Activated naive CD8-positive, alpha-beta T cell treated with anti-CD3 and anti-CD28 coated beads, Interleukin-2, amount 50 U/mL, for 16 hours (primary cell): Measurements from ENCODE around the gene CMPK2.

Source experiments
- DNase-seq: peaks from one replicate; pipeline ENCODE4 v3.0.0-alpha.2; 2020; ENCODE audit warnings: low read depth, low spot score

CMPK2 gene

DNA sequence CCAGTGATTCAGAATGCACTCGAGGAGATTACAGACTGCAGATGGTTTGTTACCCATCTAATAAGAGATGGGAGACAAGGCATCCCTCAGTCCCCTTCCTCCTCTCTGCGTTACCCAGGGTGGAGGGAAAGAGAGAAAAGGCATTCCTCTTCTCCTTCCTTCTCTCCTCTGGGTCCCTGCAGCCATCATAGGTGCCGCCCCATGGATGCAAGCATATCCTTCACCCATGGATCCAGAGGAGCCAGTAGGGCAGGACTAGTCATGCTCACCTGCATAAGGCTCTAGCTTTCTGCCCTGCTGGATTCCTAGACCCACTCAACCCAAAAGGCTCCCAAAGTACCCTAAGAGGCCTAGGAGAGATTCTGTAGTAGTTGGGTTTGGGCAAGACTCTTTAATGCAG lies 20.4 kb downstream of the CMPK2 start:
- DNase-seq: no peak

DNA sequence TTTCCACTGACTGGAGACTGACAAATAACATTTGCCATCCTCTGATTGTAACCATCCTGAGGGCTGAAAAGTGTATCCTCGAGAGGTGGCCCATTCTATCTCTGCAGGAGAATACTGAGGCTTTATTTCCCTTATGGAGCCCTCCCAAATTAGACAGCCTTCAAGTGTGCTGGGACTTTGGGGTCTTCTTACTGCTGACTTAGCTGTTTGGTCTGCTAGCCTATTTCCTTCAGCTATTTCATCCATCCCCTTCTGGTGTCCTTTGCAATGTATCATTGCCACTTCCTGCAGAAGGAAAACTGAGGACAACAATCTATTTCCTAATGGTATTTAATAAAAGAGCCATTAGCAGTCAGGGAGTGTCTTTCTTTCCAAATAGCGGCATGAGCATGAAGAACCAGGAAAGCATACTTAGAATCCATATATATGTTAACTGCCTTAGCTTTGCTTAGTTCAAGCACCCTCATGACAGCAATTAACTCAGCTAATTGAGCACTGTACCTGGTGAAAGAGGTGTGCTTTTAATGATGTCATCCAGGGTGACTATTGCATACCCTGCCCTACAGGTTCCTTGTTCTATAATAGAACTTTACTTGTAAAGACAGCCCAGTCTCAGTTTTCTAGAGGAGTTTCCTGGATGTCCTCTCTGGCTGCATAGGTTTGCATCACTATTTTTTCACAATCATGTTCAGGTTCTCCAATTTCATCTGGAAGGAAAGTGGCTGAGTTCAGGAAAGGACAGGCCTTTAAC lies 24.0 kb downstream of the CMPK2 start:
- no peak for DNase-seq

DNA sequence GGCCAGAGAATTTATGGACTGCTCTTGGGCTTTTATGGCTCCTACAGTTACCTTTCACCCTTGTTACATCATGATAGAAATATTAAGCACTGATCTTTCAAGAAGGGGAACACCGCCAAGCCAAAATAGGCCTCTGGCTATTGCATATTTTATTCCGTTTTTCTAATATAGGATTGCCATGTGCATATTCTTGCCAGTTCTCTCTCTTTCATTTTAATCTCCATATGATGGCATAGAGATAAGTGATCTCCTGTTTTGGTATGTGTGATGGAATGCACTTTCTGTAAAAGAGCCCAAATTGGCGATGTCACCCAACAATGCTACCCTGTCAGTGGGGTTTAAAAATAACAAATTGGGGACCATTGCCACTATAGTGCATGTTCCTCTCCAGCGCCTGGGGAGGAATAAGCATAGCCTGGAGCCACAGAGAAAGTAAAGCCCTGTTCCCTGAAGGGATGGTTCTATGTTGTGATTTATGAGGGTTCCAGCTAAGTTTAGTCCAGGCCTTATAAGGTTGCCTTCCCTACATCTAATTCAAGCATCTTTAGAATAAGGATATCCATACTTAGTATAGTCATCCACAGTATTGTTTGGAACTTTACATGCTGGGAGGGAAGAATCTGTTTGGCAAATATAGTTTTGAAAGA lies 26.9 kb downstream of the CMPK2 start:
- DNase-seq: no peak

DNA sequence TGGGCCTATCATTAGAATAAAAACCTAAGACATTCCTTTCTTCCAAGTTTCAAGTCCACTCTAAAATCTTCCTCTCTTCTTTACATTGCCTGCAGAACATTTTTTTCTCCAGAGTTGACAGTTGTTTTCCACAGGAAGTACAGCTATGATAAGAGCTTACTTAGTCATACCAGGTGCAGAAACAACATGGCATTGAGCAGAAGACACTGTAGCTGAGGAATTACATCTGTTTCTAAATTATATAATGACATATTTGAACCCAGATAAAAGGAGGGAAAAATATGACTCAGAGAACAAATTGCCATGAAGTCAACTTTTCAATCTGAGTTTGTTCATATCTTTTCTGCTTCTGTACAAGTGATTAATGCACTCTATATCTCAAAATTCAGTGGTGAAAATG lies 30.2 kb downstream of the CMPK2 start:
- no peak for DNase-seq

DNA sequence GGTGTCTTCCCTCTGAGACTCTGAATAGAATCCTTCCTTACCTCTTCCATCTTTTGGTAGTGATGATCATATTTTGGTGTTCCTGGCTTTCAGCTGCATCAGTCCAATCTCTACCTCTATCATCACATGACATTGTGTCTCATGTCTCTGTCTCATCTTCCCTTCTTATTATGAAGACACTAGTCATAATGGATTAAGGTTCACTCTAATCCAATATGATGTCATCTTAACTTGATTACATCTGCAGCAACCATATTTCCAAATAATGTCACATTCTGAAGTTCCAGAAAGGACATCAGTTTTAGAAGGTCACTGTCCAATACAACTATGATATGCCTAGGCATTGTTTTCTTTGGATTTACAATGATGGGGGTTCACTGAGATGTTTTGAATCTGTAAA lies 31.5 kb downstream of the CMPK2 start:
- DNase-seq: no peak

GRCh38 chr2:6833300-6833604 lies 32.5 kb downstream of the CMPK2 start:
- no peak for DNase-seq

DNA sequence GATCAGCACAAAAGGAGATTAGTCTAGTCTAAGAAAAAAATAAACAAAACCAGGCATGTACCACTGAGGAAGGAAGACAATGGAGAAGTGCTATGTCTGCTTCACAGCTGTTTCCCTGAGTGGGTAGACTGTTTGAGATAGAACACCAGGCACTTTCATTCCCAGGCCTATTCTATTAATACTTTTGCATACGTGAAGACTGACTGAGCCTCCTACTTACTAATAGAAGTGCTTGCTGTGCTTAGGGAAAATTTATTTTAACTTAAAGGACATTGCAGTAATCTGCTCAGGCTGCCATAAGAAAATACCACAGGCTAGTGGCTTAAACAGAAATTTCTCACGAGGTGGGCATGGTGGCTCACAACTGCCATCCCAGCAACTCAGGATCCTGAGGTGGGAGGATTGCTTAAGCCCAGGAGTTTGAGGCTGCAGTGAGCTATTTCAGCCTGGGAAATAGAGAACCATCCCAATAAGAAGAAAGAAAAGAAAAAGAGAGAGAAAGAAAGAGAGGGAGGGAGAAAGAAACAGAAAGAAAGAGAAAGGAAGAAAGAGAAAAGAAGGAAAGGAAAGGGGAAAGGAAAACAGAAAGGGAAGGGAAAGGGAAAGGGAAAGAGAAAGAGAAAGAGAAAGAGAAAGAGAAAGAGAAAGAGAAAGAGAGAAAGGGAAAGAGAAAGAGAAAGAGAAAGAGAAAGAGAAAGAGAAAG lies 33.0 kb downstream of the CMPK2 start:
- no peak for DNase-seq

- no peak for DNase-seq
Measured at GRCh38 chr2:6831229-6831628, 34.5 kb downstream of the CMPK2 start.

DNA sequence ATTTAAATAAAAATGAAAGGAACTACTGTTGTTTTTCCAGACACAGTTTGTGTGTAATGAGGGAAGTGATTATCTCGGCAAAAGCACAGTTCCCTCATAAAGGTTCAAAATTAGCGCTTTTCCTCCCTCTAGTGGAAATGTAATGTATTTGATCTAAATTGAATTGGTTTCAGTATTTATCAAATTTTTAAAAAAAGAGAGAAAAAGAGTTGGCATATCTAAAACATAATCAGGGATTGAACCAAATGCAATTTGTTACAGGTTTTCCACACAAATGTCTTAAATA lies 37.5 kb downstream of the CMPK2 start:
- no peak for DNase-seq

DNA sequence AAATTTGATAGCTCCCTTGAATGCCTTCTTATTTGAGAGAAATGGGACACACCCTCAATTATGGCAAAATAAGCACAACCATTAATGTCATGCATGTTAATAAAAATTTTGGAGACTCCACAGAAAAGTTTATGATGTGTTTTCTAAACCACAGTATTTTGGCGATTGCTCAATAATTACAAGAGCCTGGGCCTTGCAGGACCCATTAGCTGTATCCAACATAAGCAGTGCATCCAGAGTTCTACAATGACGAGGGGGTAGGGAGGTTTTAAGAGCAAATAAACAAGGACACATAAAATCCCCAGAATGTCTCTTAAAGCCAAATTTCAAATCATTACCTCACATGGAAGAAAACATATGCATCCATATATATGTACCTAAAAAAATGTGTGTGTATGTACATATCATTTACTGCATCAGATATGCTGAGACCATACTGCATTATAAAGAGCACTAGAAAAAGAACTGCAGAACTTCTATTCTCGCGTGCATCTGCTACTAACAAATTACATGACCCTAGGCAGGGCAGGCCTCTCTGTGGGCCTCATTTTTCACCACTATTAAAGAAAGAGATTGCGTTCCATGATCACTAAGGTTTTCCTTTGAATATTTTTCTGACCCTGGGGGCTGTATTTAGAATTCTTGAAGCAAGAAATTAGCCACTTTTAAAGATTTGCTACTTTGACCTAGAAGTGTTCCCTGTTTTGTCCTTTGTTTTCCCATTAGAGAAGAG lies 38.0 kb downstream of the CMPK2 start:
- DNase-seq: no peak

DNA sequence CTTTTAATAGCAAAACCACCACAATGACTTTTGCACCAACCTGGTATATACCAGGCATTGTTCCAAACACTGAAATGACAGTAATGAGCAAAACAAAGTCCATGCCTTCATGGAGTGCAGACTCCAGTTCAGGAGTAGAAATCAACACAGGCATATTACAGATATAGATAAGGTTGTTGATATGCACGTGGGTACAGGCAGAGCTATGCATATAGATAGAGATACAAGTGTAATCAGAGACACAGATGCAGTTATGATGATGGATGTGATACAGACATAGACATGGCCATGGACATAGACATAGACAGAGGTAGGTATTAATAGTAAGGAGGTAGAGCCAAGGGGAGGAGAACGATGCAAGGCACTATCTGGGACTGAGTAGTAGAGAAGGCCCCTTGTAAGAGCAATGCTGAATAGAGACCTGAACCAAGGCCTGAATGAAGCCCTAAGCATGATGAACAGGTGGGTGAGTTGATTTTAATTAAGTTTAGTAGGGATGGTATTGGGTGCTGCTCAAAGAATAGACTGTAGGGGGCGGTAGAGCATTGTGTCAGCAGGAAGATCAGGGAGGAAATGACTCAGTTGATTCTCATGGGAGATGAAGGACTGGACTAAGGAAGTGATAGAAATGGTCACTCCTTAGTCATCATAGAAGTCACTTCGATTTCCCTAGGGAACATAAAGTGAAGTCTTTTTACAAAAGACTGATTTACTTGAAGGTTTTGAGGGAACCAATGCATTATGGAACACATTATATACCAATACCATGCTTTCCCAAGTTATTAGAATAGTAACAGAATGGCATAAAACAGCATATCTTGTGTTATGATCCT lies 39.4 kb downstream of the CMPK2 start:
- peak; percentile 27 for DNase-seq

DNA sequence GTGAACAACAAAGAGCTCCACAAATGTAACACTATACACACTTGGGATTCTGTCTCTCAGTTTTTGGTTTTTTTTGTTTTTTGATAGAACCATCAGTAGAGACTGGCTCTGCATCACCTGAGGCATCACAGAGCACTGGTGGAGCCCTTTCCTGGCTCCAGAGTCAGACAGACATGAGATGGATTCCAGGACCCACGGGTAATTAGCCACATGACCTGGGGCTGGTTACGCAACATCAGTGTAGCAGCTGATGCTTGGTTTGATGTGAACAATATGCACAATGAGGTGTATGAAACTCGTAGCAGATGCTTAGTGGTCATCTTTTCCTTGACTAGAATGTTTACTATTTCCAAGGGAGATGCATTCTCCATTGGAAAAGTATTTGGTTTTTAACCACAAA lies 40.7 kb downstream of the CMPK2 start:
- DNase-seq: no peak

- no peak for DNase-seq
Measured at GRCh38 chr2:6823111-6823510, 42.6 kb downstream of the CMPK2 start.

GRCh38 chr2:6822406-6822805 lies 43.3 kb downstream of the CMPK2 start:
- DNase-seq: no peak

DNA sequence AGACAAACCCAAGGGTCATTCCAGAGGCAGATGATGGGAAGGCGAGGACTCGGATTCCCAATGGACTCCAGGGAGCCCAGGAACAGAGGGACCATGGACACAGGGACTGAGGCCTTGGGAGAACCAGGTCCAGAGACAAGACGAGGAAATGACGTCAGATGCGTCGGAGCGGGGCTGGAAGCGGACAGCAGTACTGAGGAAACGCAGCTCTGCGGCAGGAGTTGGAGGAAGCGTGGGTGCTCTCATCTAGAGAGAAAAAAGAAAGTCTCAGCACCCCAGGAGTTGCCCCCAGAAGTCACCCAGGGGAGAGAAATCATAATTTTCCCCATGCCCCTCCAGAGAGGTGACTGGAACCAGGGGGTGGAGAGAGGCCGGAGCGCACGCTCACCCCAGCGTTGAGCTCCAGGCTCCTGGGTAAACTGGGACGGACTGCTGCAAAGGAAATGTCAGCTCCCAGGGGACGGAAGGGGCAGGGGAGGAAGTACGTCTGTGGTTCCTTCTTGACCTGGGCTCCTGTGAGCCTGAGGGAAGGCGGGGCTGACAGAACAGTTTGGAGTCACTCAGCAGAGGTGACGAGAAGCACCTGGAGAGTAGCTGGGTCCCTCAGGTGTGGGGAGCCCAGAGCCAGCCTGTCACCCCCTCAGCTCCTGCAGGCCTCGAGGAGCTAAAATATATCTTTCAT lies 44.7 kb downstream of the CMPK2 start:
- no peak for DNase-seq

DNA sequence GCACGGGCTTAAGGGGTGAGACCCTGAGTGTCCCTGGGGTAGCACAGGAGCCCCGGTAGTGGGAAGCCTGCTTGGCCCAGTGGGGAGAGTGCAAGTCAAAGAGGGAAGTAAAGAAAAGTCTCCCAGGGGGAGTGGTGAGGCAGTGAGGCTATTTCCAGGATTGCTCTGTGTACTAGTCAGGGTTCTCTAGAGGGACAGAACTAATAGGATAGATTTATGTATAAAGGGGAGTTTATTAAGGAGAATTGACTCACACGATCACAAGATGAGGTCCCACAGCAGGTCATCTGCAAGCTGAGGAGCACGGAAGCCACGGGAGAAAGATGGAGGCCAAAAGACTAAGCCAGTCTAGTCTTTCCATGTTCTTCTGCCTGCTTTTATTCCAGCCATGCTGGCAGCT lies 45.5 kb downstream of the CMPK2 start:
- no peak for DNase-seq

GRCh38 chr2:6819668-6820067 lies 46.0 kb downstream of the CMPK2 start:
- no peak for DNase-seq

DNA sequence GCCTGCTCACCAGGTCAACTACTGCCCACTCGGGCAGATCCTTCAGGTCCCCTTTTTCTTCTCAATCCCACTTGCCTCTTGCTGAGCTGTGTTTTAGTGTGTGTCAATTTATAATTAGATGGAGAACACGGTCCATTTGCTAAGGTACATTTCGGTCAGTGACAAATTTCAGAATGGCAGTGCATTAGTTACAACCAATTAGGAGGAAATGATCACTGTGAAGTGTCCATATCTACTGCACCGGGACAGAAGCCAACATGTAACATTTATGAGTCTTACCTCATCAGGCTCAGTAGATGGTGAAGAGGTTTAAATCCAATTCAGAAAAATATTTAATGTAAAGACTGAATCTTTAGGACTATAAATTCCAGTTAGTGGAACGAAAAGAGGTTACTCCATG lies 47.7 kb downstream of the CMPK2 start:
- no peak for DNase-seq

DNA sequence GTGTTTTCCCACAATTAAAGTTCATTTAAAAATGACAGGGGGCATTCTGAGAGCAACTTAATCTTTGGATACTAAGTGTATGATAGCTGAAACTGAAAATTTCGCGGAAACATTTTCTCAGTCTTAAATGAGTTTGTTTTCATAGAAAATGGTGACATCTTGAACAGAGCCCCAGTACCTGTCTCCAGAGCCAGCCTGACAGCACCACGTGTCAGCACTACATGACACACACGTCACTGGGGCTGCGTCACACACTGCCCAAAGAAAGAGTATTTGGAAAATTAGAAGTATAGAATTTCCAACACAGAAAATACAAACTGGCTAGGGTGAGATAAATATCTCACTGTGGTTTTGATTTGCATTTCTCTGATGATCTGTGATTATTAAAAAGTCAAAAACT lies 50.8 kb downstream of the CMPK2 start:
- DNase-seq: no peak

GRCh38 chr2:6814312-6814711 lies 51.4 kb downstream of the CMPK2 start:
- DNase-seq: no peak

GRCh38 chr2:6813573-6813972 lies 52.1 kb downstream of the CMPK2 start:
- no peak for DNase-seq
